HCT116 (cell line): ENCODE data around the gene CD300LD.

Experiments used
- CBX3 ChIP-seq: IDR thresholded peaks from 2 replicates; pipeline ENCODE4 v1.6.1; 2012; ENCODE audit warnings: low read depth
- EGR1 ChIP-seq: IDR thresholded peaks from 2 replicates; pipeline ENCODE4 v1.6.1; 2012; ENCODE audit warnings: low read depth
- EZH2phosphoT487 ChIP-seq: fragments of 200-600 bp; IDR thresholded peaks from 2 replicates; pipeline ENCODE4 v1.6.1; 2018; ENCODE audit warnings: antibody characterized with exemption, borderline replicate concordance
- FOSL1 ChIP-seq: IDR thresholded peaks from 2 replicates; pipeline ENCODE4 v1.6.1; 2012; ENCODE audit warnings: low read depth
- JUND ChIP-seq: IDR thresholded peaks from 2 replicates; pipeline ENCODE4 v1.6.1; 2012
- POLR2A ChIP-seq: IDR thresholded peaks from 2 replicates; pipeline ENCODE4 v1.7.0; 2011; ENCODE audit warnings: borderline replicate concordance; ENCODE audit not compliant: insufficient read depth, insufficient read length; ENCODE audit errors: extremely low read depth
- RAD21 ChIP-seq: IDR thresholded peaks from 2 replicates; pipeline ENCODE4 v1.6.1; 2012; ENCODE audit warnings: low read depth, mild to moderate bottlenecking
- SIN3A ChIP-seq: IDR thresholded peaks from 2 replicates; pipeline ENCODE4 v1.6.1; 2012; ENCODE audit warnings: low read depth
- TF ChIP-seq, protein P1 (sequence below): IDR thresholded peaks from 2 replicates; pipeline ENCODE4 v1.6.1; 2012
- TF ChIP-seq, protein P2 (sequence below), 3 experiments: fragments of 200-600 bp in 1 of 3; sonication (generic) in 1 of 3; IDR thresholded peaks in 2 of 3; conservative IDR thresholded peaks in 1 of 3; 2 replicates each; pipeline ENCODE4 v1.5.1; 2012 to 2017; ENCODE audit warnings: low read depth in 2 of 3, low read length in 2 of 3, antibody characterized with exemption in 1 of 3, borderline replicate concordance in 1 of 3, control low read depth in 1 of 3, mild to moderate bottlenecking in 1 of 3, mixed read lengths in 1 of 3, mixed run types in 1 of 3, moderate library complexity in 1 of 3; ENCODE audit not compliant: insufficient read depth in 1 of 3
- TF ChIP-seq, protein P3 (sequence below): IDR thresholded peaks from 2 replicates; pipeline ENCODE4 v1.6.1; 2012; ENCODE audit warnings: low read depth
- TF ChIP-seq, protein P4 (sequence below): IDR thresholded peaks from 2 replicates; pipeline ENCODE4 v1.6.1; 2011; ENCODE audit warnings: mild to moderate bottlenecking, low read length, moderate library complexity; ENCODE audit not compliant: insufficient replicate concordance; ENCODE audit errors: extremely low read depth
- TF ChIP-seq, protein P5 (sequence below): IDR thresholded peaks from 2 replicates; pipeline ENCODE4 v1.6.1; 2012

DNA sequence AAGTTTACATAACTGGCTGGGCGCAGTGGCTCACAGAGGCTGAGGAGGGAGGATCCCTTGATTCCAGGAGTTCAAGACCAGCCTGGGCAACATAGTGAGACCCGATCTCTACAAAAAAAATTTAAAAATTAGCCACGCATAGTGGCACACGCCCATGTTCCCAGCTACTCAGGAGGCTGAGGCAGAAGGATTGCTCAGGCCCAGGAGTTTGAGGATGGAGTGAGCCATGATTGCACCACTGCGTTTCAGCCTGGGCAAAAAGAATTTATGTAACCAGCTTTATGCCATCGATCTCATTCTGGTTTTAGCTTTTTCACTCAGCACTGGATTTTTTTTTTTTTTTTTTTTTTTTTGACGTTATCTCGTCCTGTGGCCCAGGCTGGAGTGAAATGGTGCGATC, 40.5 kb upstream of the CD300LD start:
- no peak for TF ChIP-seq EZH2phosphoT487
- TF ChIP-seq, protein P1, sequence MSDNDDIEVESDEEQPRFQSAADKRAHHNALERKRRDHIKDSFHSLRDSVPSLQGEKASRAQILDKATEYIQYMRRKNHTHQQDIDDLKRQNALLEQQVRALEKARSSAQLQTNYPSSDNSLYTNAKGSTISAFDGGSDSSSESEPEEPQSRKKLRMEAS: no peak
- TF ChIP-seq, protein P2, sequence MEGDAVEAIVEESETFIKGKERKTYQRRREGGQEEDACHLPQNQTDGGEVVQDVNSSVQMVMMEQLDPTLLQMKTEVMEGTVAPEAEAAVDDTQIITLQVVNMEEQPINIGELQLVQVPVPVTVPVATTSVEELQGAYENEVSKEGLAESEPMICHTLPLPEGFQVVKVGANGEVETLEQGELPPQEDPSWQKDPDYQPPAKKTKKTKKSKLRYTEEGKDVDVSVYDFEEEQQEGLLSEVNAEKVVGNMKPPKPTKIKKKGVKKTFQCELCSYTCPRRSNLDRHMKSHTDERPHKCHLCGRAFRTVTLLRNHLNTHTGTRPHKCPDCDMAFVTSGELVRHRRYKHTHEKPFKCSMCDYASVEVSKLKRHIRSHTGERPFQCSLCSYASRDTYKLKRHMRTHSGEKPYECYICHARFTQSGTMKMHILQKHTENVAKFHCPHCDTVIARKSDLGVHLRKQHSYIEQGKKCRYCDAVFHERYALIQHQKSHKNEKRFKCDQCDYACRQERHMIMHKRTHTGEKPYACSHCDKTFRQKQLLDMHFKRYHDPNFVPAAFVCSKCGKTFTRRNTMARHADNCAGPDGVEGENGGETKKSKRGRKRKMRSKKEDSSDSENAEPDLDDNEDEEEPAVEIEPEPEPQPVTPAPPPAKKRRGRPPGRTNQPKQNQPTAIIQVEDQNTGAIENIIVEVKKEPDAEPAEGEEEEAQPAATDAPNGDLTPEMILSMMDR (IDR thresholded peaks at IDR 0.05 in 2 of 3, conservative IDR thresholded peaks at IDR 0.05 in 1 of 3; ENCODE audit: borderline replicate concordance in 1 of 3, insufficient read depth in 1 of 3, low read depth in 2 of 3, low read length in 2 of 3): no peak
- TF ChIP-seq, protein P3, sequence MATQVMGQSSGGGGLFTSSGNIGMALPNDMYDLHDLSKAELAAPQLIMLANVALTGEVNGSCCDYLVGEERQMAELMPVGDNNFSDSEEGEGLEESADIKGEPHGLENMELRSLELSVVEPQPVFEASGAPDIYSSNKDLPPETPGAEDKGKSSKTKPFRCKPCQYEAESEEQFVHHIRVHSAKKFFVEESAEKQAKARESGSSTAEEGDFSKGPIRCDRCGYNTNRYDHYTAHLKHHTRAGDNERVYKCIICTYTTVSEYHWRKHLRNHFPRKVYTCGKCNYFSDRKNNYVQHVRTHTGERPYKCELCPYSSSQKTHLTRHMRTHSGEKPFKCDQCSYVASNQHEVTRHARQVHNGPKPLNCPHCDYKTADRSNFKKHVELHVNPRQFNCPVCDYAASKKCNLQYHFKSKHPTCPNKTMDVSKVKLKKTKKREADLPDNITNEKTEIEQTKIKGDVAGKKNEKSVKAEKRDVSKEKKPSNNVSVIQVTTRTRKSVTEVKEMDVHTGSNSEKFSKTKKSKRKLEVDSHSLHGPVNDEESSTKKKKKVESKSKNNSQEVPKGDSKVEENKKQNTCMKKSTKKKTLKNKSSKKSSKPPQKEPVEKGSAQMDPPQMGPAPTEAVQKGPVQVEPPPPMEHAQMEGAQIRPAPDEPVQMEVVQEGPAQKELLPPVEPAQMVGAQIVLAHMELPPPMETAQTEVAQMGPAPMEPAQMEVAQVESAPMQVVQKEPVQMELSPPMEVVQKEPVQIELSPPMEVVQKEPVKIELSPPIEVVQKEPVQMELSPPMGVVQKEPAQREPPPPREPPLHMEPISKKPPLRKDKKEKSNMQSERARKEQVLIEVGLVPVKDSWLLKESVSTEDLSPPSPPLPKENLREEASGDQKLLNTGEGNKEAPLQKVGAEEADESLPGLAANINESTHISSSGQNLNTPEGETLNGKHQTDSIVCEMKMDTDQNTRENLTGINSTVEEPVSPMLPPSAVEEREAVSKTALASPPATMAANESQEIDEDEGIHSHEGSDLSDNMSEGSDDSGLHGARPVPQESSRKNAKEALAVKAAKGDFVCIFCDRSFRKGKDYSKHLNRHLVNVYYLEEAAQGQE: no peak
- no peak for TF ChIP-seq EGR1
- TF ChIP-seq, protein P4, sequence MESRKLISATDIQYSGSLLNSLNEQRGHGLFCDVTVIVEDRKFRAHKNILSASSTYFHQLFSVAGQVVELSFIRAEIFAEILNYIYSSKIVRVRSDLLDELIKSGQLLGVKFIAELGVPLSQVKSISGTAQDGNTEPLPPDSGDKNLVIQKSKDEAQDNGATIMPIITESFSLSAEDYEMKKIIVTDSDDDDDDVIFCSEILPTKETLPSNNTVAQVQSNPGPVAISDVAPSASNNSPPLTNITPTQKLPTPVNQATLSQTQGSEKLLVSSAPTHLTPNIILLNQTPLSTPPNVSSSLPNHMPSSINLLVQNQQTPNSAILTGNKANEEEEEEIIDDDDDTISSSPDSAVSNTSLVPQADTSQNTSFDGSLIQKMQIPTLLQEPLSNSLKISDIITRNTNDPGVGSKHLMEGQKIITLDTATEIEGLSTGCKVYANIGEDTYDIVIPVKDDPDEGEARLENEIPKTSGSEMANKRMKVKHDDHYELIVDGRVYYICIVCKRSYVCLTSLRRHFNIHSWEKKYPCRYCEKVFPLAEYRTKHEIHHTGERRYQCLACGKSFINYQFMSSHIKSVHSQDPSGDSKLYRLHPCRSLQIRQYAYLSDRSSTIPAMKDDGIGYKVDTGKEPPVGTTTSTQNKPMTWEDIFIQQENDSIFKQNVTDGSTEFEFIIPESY: no peak
- TF ChIP-seq RAD21: no peak
- TF ChIP-seq POLR2A: no peak
- no peak for TF ChIP-seq FOSL1
- no peak for TF ChIP-seq JUND
- TF ChIP-seq, protein P5, sequence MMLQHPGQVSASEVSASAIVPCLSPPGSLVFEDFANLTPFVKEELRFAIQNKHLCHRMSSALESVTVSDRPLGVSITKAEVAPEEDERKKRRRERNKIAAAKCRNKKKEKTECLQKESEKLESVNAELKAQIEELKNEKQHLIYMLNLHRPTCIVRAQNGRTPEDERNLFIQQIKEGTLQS: no peak
- no peak for TF ChIP-seq SIN3A
- no peak for TF ChIP-seq CBX3
